T-helper 1 cell treated with Interleukin-12 subunit alpha and Interleukin-12 subunit beta and Interleukin-4 antibody, amounts not matched to agents 30 ng/mL and 1 ng/mL, for 36 hours (primary cell): ENCODE data around the gene POC1B. TPM values are rescaled to one million over a fixed set of nuclear protein-coding genes. Genes with fewer than 3 reads are reported as not detected.

ENCODE experiments used
- intact Hi-C: fragments of 100-400 bp; cut with micrococcal nuclease; formaldehyde crosslinking; loops from one replicate; pipeline ENCODE4 v1.15.1; 2024
- total RNA-seq: library from RNA; stranded (reverse); gene quantifications from 2 replicates; pipeline ENCODE4 v1.2.3, GENCODE V29; 2022

The POC1B gene
- total RNA-seq, 1 donor from 2014 or later, result 33.1 TPM

- intact Hi-C loops, result no loop called here
Measured at GRCh38 chr12:89539426-89540223, 13.8 kb upstream of the POC1B start.

GRCh38 chr12:89538897-89539296 lies 13.1 kb upstream of the POC1B start:
- intact Hi-C loops, result no loop called here

- intact Hi-C loops, result no loop called here
Measured at GRCh38 chr12:89537389-89537788, 11.5 kb upstream of the POC1B start.

GRCh38 chr12:89529738-89530137 lies 3.9 kb upstream of the POC1B start:
- intact Hi-C loops, result loop anchor here (1.0 to 10.0 kb wide), 9 partner anchors 59 to 1418 kb away; no protein-coding TSS in a partner anchor

- intact Hi-C loops, result loop anchor here (2.0 to 10.0 kb wide), 4 partner anchors 301 to 896 kb away; no protein-coding TSS in a partner anchor
Measured at GRCh38 chr12:89528434-89528833, 2.6 kb upstream of the POC1B start.

- intact Hi-C loops, result loop anchor here (2.0 to 10.0 kb wide), 4 partner anchors 298 to 361 kb away; no protein-coding TSS in a partner anchor
Measured at GRCh38 chr12:89525305-89525823, 483 bp downstream of the POC1B start.

- intact Hi-C loops, result loop anchor here (1.0 to 10.0 kb wide), 10 partner anchors 9 to 1489 kb away; a partner anchor contains a TSS
Measured at GRCh38 chr12:89524541-89525304, 1.1 kb downstream of the POC1B start, which contains the start of gene GALNT4. TSS of gene GALNT4 (minus strand) at chr12:89524796. CDS start at chr12:89524549, 247 bp downstream.

- intact Hi-C loops, result loop anchor here (1.0 to 10.0 kb wide), 8 partner anchors 9 to 1489 kb away; a partner anchor contains a TSS
Measured at GRCh38 chr12:89523843-89524540, 1.9 kb downstream of the POC1B start.

GRCh38 chr12:89523393-89523792 lies 2.5 kb downstream of the POC1B start:
- intact Hi-C loops, result loop anchor here (10.0 kb wide), 1 partner anchor 359 kb away; no protein-coding TSS in a partner anchor

GRCh38 chr12:89521364-89522223 lies 4.3 kb downstream of the POC1B start:
- intact Hi-C loops, result loop anchor here (10.0 kb wide), 1 partner anchor 357 kb away; no protein-coding TSS in a partner anchor

- intact Hi-C loops, result no loop called here
Measured at GRCh38 chr12:89517720-89518119, 8.1 kb downstream of the POC1B start.

GRCh38 chr12:89516633-89517032 lies 9.2 kb downstream of the POC1B start:
- intact Hi-C loops, result no loop called here

- intact Hi-C loops, result loop anchor here (1.0 kb wide), 1 partner anchor 10 kb away; the partner anchor contains the start of gene GALNT4
Measured at GRCh38 chr12:89514751-89515150, 11.1 kb downstream of the POC1B start.

- intact Hi-C loops, result no loop called here
Measured at GRCh38 chr12:89513544-89513943, 12.3 kb downstream of the POC1B start.

- intact Hi-C loops, result no loop called here
Measured at GRCh38 chr12:89507015-89507824, 18.6 kb downstream of the POC1B start.

- intact Hi-C loops, result no loop called here
Measured at GRCh38 chr12:89506050-89506449, 19.8 kb downstream of the POC1B start.

- intact Hi-C loops, result no loop called here
Measured at GRCh38 chr12:89504560-89505346, 21.1 kb downstream of the POC1B start.

- intact Hi-C loops, result no loop called here
Measured at GRCh38 chr12:89501793-89502192, 24.1 kb downstream of the POC1B start.
